HG02678 (cell line): ENCODE data around the gene C1orf94.
"Not testable (repeated sequence)": the region's sequence is repeated elsewhere in the genome, so short reads cannot be mapped to it uniquely, and the experiment has no call there.

Source experiments
- ATAC-seq: cut with Tn5 transposase; IDR thresholded peaks from one replicate; pipeline ENCODE4 v1.9.1; 2021; ENCODE audit warnings: mild to moderate bottlenecking, moderate library complexity; ENCODE audit not compliant: unreplicated experiment

The C1orf94 gene

DNA sequence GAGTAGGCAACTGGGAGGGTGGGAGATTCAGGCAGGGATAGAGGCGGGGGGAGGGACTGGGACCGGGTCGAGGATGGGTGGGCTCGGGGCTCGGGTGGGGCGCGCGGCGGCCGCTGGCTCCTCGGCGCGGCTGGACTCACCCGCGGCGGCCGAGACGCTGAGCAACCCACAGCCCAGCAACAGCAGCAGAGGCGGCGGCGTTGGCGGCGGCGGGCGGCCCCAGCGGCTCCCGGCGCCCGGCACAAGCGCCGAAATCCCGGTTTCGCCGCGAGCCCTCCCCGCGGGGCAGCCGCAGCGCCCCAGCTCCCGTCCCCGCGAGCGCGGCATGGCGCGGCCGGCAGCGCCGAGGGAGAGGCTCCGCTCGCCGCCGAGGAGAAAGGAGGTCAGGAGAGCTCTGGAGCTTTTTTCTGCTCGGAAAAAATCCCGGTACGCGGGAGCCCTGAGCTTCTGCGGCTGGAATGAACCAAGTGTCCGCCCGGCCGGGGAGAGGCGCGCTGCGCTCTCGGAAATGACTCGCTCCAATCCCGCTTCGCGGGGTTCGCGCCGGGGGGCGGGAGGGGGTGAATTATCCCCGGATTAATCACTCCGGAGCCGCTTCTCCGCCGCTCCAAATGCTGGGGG lies 11.8 kb upstream of the C1orf94 start, which contains the start of gene CSMD2:
CSMD2 (minus strand) TSS at position 460 of the 621 bp plus-strand sequence; CDS start at position 327, 133 bp downstream.
- ATAC-seq, result no peak

DNA sequence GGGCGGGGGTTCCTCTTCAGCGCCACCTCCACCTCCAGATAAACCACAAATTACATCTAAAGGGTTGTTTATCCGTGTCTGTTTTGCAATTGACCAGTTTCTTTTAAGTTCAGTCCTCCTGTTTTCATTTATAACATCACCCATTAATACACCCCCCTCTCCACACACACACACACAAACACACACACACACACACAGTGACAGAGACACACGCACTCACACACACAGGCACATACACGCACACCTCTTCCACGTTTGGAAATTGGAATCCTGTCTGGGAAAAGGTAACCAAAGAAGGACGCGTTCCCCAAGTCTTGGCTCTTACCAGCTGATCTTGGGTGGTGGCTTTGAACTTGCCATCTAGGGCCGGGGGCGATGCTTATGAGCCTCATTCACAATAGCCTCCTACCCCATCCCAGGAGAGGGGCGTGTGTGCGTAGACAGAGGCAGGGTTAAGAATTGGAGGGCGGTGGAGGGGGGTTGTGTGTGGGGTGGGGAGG lies 11.2 kb upstream of the C1orf94 start:
- ATAC-seq, result no peak

DNA sequence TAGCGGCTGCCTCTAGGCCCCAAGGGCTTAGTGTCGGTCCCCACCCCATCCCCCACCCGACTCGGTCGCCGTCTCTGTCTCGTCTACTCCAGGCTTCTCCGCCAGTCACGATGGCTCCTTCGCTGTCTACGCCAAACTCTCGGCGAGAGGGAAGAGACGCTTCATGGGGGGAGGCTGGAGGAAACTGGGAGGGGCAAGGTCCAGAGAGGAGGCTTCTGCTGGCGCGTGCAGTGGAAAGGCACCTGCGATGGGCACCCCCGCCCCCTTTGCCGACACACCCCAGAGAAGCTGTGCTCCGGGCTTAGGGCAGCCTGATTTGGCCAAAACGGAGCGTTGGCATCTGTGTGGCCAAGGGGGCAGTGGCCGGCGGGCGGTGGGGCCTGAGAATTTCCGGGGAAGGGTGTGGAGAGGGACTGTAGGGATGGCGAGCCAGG lies 10.5 kb upstream of the C1orf94 start:
- ATAC-seq, result no peak

DNA sequence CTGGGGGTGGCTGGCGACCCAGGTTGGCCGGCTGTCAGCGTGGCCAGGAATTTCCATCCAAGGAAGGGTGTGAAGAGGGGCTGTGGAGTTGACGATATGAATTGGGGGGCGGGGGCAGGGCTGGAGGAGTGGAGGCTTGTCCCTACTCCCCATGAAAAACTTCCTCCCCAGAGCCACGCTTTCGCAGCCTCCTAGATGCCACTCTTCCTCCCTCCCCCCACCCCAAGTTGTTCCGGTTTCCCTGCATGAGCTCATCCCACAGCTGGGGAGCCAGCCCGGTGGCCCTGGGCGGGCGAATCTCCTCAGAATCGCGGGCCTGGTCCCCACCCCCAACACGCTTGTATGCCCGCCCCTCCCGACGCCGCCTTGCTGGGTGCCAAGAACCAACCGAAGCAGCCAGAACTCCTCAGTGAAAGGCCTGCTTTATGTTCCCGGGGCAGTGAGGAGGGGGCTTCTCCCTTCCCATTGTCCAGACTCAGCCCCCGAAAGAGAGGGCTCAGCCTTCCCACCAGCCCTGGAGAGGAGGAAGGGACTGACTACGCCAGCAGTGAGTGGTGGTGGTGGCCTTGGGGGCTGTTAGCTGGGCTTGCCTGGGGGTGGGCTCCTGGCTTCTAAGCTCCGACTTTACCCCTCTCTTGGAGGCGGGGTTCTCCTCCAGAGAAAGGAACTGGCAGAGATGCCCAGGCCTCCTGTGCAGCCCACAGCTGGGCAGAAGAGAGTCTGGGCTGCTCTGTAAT lies 9.9 kb upstream of the C1orf94 start:
- ATAC-seq, result no peak

DNA sequence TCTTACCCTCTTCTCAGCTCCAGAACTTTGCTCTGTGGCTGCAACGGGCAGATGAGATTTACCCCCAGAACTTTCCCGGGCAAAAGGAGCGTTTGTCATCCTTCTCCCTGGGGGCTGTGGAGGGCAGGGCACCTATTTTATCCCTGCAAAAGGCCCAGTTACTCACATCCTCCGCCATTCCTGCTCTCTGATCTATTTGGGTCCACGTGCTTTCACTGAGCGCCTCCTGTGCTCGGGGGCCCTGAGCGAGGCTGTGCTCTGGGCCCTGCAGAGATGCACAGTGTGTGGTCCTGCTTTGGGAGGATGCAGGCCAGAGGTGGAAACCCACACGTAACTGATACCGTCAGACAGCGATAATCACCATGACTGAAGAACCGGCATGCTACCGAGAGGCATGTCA lies 9.3 kb upstream of the C1orf94 start:
- ATAC-seq, result no peak

DNA sequence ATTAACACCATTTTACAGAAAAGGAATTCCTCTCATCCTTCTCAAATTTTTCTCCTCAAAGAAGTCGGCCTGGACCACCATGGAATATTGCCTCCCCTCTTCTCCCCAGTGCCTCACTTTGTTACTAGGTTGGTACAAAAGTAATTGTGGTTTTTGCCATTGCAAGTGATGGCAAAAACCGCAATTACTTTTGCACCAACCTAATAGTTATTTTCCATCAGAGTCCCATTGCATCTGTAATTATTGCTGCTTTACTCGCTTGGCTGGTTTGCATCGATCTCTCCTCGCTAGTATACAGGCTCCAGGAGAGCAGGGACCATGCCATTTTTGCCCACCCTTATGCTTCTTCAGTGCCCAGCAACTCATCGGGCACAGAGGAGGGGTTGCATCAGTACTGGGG lies 963 bp upstream of the C1orf94 start:
- no peak for ATAC-seq

DNA sequence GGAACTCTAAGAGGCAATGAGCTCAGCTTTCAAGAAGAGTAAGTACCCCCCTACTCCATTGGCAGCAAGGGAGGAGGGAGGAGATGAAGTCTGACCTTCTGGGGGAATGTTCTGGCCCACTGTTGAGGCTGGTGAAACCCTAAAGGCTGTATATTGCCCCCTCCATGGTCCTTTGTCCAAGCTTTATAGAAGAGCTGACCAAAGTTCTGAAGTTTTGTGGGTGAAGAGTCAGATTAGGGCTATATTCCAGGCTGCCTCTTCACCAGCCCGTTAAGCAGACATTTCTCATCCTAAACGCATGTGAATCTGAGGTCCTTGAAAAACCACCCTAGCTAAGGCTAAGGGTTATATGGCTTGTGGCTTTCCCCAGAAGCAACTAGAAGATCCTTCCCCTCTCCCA lies 1.4 kb downstream of the C1orf94 start:
- ATAC-seq, result no peak

DNA sequence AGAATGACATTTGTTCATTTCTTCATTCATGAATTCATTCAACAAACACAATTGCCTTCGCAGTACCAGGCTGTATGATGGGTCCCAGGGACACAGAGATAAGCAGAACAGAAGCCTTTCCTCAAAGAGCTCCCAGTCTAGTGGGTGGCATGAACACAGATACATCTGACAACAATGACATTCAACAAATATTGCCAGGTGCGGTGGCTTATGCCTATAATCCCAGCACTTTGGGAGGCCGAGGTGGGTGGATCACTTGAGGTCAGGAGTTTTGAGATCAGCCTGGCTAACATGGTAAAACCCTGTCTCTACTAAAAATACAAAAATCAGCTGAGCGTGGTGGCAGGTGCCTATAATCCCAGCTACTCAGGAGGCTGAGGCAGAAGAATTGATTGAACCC lies 6.7 kb downstream of the C1orf94 start:
- not testable (repeated sequence) for ATAC-seq

DNA sequence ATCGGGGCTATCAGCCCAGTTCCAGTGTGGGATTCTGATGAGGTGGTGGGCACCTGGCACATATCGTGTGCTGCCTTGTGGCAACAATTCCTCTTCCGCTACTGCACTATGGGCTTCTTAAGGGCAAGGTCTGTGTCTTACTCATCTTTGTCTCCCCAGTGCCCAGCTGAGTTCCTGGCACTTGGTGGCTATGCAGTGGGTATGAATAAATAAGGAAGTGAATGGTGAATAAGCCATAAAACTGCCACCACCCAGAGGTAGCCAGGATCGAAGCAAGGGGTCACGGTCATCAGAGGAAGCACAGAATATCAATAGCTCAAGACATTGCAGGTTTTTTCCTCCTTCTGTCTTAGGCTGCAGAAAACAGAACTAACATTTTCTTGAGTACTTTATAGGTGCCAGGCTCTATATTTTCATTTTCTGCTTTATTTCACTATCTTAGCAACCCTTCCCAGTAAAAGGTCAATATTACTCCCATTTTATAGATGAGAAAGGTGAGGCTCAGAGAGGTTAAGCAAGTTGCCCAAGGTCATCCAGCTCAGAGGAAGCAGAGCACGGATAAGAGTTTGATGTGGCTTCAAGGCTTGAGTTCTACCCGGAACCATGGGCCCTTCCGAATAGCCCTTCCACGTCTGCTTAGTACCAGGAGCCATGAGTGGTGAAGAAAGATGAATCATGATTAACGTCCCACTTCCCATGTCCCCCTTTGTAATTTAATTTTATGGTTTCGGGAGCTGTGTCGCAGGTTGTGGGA lies 10.2 kb downstream of the C1orf94 start:
- ATAC-seq, result no peak

DNA sequence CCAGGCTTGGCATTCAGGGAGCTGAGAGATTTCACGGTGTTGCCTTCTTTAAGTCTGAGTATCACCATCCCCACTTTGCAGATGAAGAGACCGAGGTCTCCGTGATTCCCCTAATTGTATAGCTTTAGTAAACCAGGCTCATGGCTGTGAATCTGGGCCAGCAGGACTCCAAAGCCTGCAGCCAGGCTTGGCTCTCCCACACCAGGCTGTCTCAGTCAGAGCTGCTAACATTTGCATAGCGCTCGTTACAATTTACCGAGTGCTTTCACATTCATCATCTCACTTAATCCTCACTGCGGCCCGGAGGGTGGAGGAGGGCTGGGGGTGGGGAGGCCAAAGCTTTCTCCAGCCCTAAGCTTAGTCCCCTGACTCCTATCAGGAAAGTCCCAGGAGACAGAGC lies 11.7 kb downstream of the C1orf94 start:
- ATAC-seq, result no peak

DNA sequence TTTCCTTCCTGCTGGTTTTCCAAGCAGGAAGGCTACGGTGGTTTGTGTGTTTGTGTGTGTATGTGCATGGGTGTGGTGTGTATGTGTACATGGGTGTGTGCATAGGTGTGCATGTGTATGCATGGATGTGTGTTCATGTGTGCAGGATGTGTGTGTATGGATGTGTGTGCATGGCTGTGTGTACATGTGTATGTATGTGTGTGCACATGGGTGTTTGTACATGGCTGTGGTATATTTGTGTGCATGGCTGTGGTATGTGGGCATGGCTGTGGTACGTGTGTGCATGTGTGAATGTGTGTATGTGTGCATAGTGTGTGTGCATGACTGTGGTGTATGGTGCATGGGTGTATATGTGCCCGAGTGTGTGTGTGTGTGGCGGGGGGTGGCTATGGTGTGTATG lies 12.3 kb downstream of the C1orf94 start:
- no peak for ATAC-seq

DNA sequence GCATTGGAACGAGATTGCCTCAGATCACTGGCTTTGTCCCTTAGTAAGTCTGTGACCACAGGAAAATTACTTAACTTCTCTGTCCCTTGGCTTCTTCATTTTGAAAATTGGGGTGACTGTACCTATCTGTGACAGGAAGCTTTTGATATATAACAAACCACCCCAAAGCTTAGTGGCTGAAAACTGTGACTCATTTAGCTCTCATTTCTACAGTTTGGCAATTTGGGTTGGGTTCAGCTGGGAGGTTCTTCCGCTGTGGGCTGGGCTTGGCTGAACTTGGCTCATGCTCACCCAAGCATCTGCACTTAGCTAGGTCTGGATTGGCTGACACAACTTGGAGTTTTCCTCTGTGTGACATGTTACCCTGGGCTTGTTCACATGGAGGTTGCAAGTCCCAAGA lies 14.0 kb downstream of the C1orf94 start:
- ATAC-seq, result no peak

DNA sequence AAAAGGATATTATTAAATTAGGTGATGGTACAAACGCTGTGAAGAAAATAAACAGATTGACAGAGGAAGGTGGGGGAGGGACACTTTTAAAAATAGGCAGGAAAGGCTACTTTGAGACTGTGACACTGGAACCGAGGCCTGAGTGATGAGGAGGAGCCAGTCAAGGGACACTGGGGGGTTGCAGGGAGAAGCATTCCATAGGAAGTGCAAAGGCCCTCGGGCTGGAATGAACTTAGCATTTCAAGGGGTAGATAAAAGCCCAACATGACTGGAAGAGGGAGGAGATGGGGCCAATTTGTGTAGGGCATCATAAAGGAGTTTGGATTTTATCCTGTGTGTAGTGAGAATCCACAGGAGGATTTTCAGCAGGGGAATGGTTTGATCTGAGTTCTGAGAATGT lies 15.9 kb downstream of the C1orf94 start:
- ATAC-seq, result no peak

DNA sequence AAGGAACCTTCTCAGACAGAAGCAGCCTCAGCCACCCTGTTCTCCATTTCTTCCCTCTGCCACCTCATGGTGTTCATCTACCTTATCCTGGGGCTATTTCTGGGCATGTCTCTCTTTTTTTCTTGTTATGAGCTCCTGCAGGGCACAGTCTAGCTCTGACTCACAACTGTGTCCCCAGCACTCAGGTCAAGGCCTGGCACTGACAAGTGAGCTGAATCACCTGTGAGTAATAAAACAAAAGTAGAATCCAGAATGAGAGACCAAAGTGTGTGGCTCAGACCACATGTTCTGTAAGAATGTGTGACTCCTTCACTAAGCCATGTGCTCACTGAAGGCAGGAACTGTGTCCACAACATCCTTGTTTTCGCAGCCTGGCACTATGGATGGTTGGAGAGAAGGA lies 23.2 kb downstream of the C1orf94 start:
- ATAC-seq, result no peak

DNA sequence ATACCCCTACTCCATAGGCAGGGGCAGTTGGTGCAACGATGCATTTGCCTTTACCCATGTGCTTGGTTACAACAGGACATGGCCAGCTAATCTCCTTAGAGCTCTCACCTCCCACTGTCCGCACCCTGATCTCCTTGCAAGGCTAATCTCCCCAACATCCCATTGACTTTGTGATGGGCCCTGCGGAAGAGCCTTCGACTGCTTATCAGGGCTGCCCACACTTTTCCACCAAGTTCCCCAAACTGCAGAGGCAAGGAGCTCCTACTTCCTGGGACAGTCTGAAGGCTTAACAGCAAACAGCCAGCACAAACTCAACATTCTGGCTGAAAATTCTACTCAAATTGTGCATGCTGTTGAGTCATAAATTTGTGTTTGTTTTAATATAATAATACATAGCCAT lies 36.0 kb downstream of the C1orf94 start:
- ATAC-seq, result no peak

DNA sequence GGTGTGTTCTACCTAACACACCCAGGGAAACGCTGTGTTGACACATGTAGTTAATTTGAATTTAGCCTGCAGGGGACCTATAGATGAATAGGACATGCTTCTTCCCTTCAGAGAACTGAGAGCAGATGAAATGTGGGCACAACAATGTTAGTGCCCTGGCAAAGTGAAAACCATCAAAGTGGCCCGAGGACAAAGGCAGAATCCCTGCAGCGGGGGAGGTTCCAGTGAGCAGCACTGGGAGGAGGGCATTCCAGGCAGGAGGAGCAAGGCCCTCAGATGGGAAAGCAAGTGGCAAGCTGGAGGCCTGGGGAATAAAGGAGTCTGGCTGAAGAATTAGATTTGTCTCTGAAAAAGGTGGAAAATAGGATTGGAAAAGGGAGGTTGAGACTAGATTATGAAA lies 37.2 kb downstream of the C1orf94 start:
- ATAC-seq, result no peak

DNA sequence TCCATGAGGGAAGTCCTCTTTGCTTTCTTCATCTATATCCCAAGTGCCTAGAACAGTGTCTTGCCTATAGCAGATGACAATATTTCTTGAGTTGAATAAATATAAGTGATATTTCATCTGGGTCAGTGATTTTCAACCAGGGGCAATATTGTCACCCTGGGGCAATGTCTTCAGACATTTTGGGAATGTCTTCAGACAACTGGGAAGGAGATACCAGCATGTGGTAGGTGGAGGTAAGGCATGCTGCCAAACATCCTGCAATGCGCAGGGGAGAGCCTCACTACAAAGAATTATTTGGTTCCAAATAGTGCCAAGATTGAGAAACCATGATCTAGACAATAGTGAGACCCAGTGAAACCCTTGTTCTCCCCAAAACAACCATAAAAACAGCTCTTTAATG lies 54.7 kb downstream of the C1orf94 start:
- ATAC-seq, result no peak

DNA sequence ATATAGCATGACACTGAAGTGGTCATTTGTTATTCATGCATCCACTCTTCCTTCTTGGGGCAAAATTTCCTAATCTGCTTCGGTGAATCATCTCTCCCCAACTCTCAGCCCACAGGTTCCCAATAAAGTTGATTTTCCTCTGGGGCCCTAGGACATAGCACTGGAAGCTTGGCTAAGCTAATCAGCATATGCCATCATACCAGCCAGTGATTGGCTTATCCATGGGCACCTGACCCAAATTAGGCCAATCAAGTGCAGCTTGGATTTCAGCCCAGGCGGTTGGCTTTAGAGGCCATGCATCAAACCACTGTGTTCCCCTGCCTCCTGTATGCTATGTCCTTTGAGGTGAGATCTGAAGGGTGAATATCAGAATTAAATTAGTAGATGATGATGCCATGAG lies 58.9 kb downstream of the C1orf94 start:
- ATAC-seq, result no peak

DNA sequence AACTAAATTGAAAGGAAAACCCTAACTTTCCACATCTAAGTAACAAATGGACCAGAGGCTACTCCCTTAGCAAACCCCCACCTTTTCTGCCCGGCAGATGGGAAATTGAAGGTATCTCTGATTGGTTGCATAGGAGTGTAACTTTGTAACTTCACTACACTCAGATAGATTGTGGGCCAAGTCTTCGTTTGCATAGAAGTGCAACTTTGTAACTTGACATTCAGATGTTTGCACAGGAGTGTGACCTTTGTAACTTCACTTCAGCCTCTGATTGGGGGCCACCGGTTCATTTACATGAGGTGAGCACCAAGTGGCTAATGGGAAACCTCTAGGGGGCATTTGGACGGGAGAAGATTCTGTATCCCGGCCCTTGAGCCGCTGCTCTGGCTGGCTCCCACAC lies 59.4 kb downstream of the C1orf94 start:
- ATAC-seq, result no peak

DNA sequence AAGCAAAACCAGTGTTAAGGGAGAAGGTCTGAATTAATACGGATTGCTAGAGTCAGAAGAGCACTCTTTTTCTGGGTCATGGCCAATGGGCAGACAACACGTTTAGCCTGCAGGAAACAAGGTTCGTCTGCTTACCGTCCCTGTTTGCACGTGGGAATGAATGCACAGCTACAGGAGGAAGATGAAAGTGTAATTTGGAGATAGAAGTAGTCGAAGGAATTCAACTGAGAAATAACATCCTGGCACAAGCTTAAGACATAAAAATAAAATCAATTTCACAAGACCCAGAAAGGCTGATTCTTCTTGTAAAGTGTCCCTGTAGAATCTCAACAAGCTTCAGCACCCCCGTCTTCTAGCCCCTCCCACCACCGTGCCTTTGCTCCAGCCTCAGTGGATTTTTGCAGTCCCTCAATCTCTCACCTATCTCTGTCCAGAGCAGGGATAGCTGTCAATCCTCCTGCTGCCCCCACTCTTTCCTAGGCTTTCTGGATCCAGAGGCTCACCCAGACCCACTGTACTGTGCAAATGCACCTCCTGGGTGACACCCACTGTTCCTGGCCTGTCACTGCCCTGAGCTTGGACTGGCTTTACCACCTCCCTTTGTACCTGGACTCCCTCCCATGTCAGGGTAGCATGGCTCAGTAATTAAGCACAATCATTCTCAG lies 60.6 kb downstream of the C1orf94 start:
- no peak for ATAC-seq

DNA sequence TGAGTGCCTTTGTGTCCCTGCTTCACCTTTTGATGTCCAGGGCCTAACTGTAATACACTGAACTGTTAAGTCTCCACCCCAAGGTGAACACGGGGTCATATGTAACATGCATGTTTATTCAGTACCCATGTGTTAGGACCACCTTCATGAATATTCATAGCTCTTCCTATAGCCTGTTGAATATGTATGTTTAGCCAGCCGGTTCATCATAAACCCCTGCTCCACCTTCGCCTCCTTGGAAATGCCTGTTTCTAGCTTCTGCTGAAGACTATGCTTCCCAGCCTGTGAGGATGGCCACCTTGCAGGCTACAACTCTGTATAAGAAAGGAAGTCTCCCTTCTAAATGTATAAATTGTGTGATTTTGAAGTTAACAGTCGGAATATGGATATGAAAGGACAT lies 69.3 kb downstream of the C1orf94 start:
- ATAC-seq, result no peak
